IMR-90 (cell line): Measurements from ENCODE around the gene TARBP2.

Source experiments
- BHLHE40 ChIP-seq: fragments of 150-350 bp; IDR thresholded peaks from 2 replicates; pipeline ENCODE4 v1.6.1; 2016; ENCODE audit warnings: mild to moderate bottlenecking, low read depth, low read length
- CEBPB ChIP-seq: IDR thresholded peaks from 2 replicates; pipeline ENCODE4 v1.6.1; 2012; ENCODE audit warnings: low read depth, low read length, improper control_type of control experiment
- FOS ChIP-seq: fragments of 150-350 bp; IDR thresholded peaks from 2 replicates; pipeline ENCODE4 v1.6.1; 2016; ENCODE audit warnings: low read depth, low read length
- MXI1 ChIP-seq: IDR thresholded peaks from 2 replicates; pipeline ENCODE4 v1.6.1; 2012; ENCODE audit warnings: low read depth, mild to moderate bottlenecking, low read length, moderate library complexity, borderline replicate concordance
- NFE2L2 ChIP-seq: fragments of 150-350 bp; IDR thresholded peaks from 2 replicates; pipeline ENCODE4 v1.6.1; 2016; ENCODE audit warnings: low read depth, mild to moderate bottlenecking, low read length
- POLR2A ChIP-seq: IDR thresholded peaks from 2 replicates; pipeline ENCODE4 v1.6.1; 2012; ENCODE audit warnings: mild to moderate bottlenecking, low read depth, low read length
- RAD21 ChIP-seq: IDR thresholded peaks from 2 replicates; pipeline ENCODE4 v1.6.1; 2012; ENCODE audit warnings: low read length, improper control_type of control experiment
- RCOR1 ChIP-seq: IDR thresholded peaks from 2 replicates; pipeline ENCODE4 v1.6.1; 2012; ENCODE audit warnings: mild to moderate bottlenecking, low read length, improper control_type of control experiment; ENCODE audit not compliant: insufficient replicate concordance
- RFX5 ChIP-seq: IDR thresholded peaks from 2 replicates; pipeline ENCODE4 v1.8.0; 2012; ENCODE audit warnings: low read depth, mild to moderate bottlenecking, low read length, moderate library complexity
- SMC3 ChIP-seq: fragments of 150-350 bp; IDR thresholded peaks from 2 replicates; pipeline ENCODE4 v1.6.1; 2016; ENCODE audit warnings: low read depth, mild to moderate bottlenecking, antibody characterized with exemption, low read length, moderate library complexity
- TF ChIP-seq, protein P1 (sequence below): conservative IDR thresholded peaks from 2 replicates; pipeline ENCODE4 v1.5.1; 2012; ENCODE audit warnings: mild to moderate bottlenecking, low read depth, low read length, improper control_type of control experiment
- TF ChIP-seq, protein P2 (sequence below): fragments of 150-350 bp; IDR thresholded peaks from 2 replicates; pipeline ENCODE4 v1.6.1; 2017; ENCODE audit warnings: mild to moderate bottlenecking, antibody characterized with exemption, low read length, low read depth
- TF ChIP-seq, protein P3 (sequence below): fragments of 150-350 bp; IDR thresholded peaks from 2 replicates; pipeline ENCODE4 v1.6.1; 2016; ENCODE audit warnings: low read depth, mild to moderate bottlenecking, low read length, moderate library complexity, borderline replicate concordance

DNA sequence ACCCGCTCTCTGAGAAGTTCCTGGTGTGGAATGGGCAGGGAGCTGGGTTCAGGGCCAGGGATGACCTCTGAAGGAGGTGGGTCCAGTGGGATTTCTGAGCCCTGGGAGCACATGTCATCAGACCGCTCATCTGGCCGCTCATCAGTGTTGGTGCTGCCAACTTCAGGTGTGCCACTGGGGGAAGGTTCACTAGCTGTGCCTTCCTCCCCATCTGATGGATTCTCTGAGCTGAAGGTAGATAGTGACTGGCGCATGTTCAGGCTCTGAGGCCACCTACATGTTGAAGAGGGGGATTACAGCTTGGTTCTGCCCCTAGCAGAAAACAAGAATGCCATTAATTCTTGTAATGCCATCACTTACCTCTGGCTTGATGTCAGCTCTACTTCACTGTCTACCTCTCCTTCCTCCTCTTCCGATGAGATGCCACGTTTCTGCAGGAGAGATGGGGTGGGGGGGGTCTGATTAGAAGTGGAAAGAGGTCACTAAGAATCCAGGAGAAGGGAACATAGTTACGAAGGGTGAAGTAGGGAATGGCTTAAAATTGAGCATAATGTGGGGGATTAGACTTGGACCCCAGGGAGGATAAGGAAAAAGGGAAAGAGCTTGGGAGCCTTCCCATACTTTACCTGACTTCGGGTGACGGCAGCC is 19.0 kb upstream of the TARBP2 start:
- no peak for TF ChIP-seq BHLHE40
- TF ChIP-seq, protein P1, sequence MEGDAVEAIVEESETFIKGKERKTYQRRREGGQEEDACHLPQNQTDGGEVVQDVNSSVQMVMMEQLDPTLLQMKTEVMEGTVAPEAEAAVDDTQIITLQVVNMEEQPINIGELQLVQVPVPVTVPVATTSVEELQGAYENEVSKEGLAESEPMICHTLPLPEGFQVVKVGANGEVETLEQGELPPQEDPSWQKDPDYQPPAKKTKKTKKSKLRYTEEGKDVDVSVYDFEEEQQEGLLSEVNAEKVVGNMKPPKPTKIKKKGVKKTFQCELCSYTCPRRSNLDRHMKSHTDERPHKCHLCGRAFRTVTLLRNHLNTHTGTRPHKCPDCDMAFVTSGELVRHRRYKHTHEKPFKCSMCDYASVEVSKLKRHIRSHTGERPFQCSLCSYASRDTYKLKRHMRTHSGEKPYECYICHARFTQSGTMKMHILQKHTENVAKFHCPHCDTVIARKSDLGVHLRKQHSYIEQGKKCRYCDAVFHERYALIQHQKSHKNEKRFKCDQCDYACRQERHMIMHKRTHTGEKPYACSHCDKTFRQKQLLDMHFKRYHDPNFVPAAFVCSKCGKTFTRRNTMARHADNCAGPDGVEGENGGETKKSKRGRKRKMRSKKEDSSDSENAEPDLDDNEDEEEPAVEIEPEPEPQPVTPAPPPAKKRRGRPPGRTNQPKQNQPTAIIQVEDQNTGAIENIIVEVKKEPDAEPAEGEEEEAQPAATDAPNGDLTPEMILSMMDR, result peak; percentile 17; the same call in 1 of the 2 replicates
- TF ChIP-seq, protein P2, sequence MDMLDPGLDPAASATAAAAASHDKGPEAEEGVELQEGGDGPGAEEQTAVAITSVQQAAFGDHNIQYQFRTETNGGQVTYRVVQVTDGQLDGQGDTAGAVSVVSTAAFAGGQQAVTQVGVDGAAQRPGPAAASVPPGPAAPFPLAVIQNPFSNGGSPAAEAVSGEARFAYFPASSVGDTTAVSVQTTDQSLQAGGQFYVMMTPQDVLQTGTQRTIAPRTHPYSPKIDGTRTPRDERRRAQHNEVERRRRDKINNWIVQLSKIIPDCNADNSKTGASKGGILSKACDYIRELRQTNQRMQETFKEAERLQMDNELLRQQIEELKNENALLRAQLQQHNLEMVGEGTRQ, result no peak
- no peak for TF ChIP-seq POLR2A
- no peak for TF ChIP-seq FOS
- TF ChIP-seq RCOR1, result no peak
- no peak for TF ChIP-seq CEBPB
- TF ChIP-seq RAD21, result peak; percentile 9; the same call in 1 of the 2 replicates
- no peak for TF ChIP-seq SMC3
- TF ChIP-seq NFE2L2, result no peak
- no peak for TF ChIP-seq MXI1
- TF ChIP-seq RFX5, result no peak
- TF ChIP-seq, protein P3, sequence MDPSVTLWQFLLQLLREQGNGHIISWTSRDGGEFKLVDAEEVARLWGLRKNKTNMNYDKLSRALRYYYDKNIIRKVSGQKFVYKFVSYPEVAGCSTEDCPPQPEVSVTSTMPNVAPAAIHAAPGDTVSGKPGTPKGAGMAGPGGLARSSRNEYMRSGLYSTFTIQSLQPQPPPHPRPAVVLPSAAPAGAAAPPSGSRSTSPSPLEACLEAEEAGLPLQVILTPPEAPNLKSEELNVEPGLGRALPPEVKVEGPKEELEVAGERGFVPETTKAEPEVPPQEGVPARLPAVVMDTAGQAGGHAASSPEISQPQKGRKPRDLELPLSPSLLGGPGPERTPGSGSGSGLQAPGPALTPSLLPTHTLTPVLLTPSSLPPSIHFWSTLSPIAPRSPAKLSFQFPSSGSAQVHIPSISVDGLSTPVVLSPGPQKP, result no peak
